A549 (cell line): ENCODE data around the gene PLXND1. TPM values are rescaled to one million over a fixed set of nuclear protein-coding genes. Genes with fewer than 3 reads are reported as not detected.

Experiments used
- ATAC-seq, 2 experiments: fragments of 200-7000 bp in 1 of 2; fragments of >200 bp in 1 of 2; cut with Nextera tagmentation in 1 of 2; cut with Tn5 transposase in 1 of 2; 3 replicates each; pipeline versions ENCODE4 v1.8.0 to v1.9.1; 2018 to 2020; ENCODE audit warnings: mild to moderate bottlenecking in 1 of 2, moderate library complexity in 1 of 2
- CTCF ChIA-PET: fragments of 300-600 bp; sonication (Branson Sonifier 250); formaldehyde crosslinking; extraction: SDS; loops from one replicate; lab custom pipeline; 2021; ENCODE audit warnings: antibody characterized with exemption, inconsistent platforms; lab: Yijun Ruan, JAX
- POLR2A ChIA-PET: fragments of 350-600 bp; formaldehyde crosslinking; extraction: SDS; loops from one replicate; lab custom pipeline; 2021; ENCODE audit warnings: antibody characterized with exemption, inconsistent platforms; lab: Yijun Ruan, JAX
- DNase-seq, 2 experiments: peaks; one replicate each; pipeline versions ENCODE4 v3.0.0 to v3.0.0-alpha.2; 2011 to 2016; ENCODE audit warnings: low read depth in 1 of 2, low spot score in 1 of 2
- FAIRE-seq: peaks from 2 replicates; lab custom pipeline; 2011; peaks lifted over from hg19 to GRCh38; lab: Jason Lieb, UNC
- H3K27ac ChIP-seq, 2 experiments: fragments of >200 bp; sonication (Bioruptor Twin); formaldehyde crosslinking; 3 replicates each; pipeline ENCODE4 v1.5.1; 2016 to 2017
- H3K4me1 ChIP-seq: fragments of >200 bp; sonication (Bioruptor Twin); formaldehyde crosslinking; 3 replicates; pipeline ENCODE4 v1.6.1; 2016
- H3K4me2 ChIP-seq: fragments of >200 bp; sonication (Bioruptor Twin); formaldehyde crosslinking; 3 replicates; pipeline ENCODE4 v1.6.1; 2016
- H3K4me3 ChIP-seq: fragments of >200 bp; sonication (Bioruptor Twin); formaldehyde crosslinking; 3 replicates; pipeline ENCODE4 v1.5.1; 2016
- H3K9me3 ChIP-seq: fragments of >200 bp; sonication (Bioruptor Twin); formaldehyde crosslinking; 3 replicates; pipeline ENCODE4 v1.6.1; 2016
- CHD4 ChIP-seq: fragments of 200-600 bp; sonication (generic); IDR thresholded peaks from 2 replicates; pipeline ENCODE4 v1.6.1; 2016; ENCODE audit warnings: antibody characterized with exemption, mild to moderate bottlenecking, borderline replicate concordance
- FOSB ChIP-seq: fragments of 250-450 bp; sonication (Bioruptor Pico); IDR thresholded peaks from 2 replicates; pipeline ENCODE4 v1.5.0; 2020; ENCODE audit warnings: mild to moderate bottlenecking, moderate library complexity
- FOSL2 ChIP-seq, 2 experiments: fragments of 450-650 bp in 1 of 2; fragments of >200 bp in 1 of 2; sonication (Bioruptor Twin) in 1 of 2; formaldehyde crosslinking; IDR thresholded peaks; 2 replicates each; pipeline versions ENCODE4 v1.5.0 to v1.6.1; 2016 to 2020; ENCODE audit warnings: mild to moderate bottlenecking in 1 of 2, moderate library complexity in 1 of 2
- HES2 ChIP-seq: fragments of >200 bp; sonication (Bioruptor Twin); formaldehyde crosslinking; IDR thresholded peaks from 2 replicates; pipeline ENCODE4 v1.6.1; 2016
- NR3C1 ChIP-seq: fragments of >200 bp; sonication (Bioruptor Twin); formaldehyde crosslinking; IDR thresholded peaks from 3 replicates; pipeline ENCODE4 v1.6.1; 2017
- PHF8 ChIP-seq: fragments of 200-600 bp; sonication (generic); IDR thresholded peaks from 2 replicates; pipeline ENCODE4 v1.6.1; 2016; ENCODE audit warnings: low read depth, mild to moderate bottlenecking, antibody characterized with exemption, moderate library complexity, borderline replicate concordance
- POLR2AphosphoS2 ChIP-seq: conservative IDR thresholded peaks from 2 replicates; pipeline ENCODE4 v1.6.1; 2012; ENCODE audit warnings: low read length, improper control_type of control experiment, inconsistent platforms
- RAD21 ChIP-seq, 2 experiments: fragments of >200 bp in 1 of 2; sonication (Bioruptor Twin) in 1 of 2; formaldehyde crosslinking in 1 of 2; IDR thresholded peaks in 1 of 2; conservative IDR thresholded peaks in 1 of 2; 2 replicates in 1 of 2; 3 replicates in 1 of 2; pipeline ENCODE4 v1.6.1; 2012 to 2018; ENCODE audit warnings: inconsistent platforms in 1 of 2
- RARB ChIP-seq: fragments of 250-450 bp; sonication (Bioruptor Pico); IDR thresholded peaks from 2 replicates; pipeline ENCODE4 v1.8.0; 2021; ENCODE audit warnings: mild to moderate bottlenecking, moderate library complexity
- RNF2 ChIP-seq: fragments of 200-600 bp; sonication (generic); IDR thresholded peaks from 2 replicates; pipeline ENCODE4 v1.6.1; 2016; ENCODE audit warnings: low read depth, mild to moderate bottlenecking, antibody characterized with exemption, moderate library complexity, borderline replicate concordance
- SMC3 ChIP-seq: fragments of >200 bp; sonication (Bioruptor Twin); formaldehyde crosslinking; IDR thresholded peaks from 3 replicates; pipeline ENCODE4 v1.6.1; 2018; ENCODE audit warnings: inconsistent platforms
- SREBF2 ChIP-seq: fragments of 450-650 bp; IDR thresholded peaks from 2 replicates; pipeline ENCODE4 v1.6.1; 2014; ENCODE audit warnings: mild to moderate bottlenecking, moderate library complexity
- TP53 ChIP-seq: fragments of 250-450 bp; sonication (Bioruptor Pico); IDR thresholded peaks from 2 replicates; pipeline ENCODE4 v1.5.0; 2021; ENCODE audit warnings: mild to moderate bottlenecking, moderate library complexity
- WGBS: methylation state at CpG from one replicate; pipeline ENCODE4 v1.1.6; 2017; ENCODE audit errors: missing lambda C conversion rate; 5-methylcytosine and 5-hydroxymethylcytosine counted together
- polyA plus RNA-seq, 4 experiments: library from polyadenylated mRNA; depleted of rRNA in 3 of 4; stranded (reverse); fragments of >200 nt; fragmentation: RNase III in 1 of 4; extraction: RNeasy Plus Mini Kit Qiagen cat#74134 plus additional on column Dnase treatment in 1 of 4; gene quantifications; 2 replicates in 3 of 4; 3 replicates in 1 of 4; pipeline ENCODE4 v1.2.3, GENCODE V29; 2011 to 2017
- TF ChIP-seq, protein P1 (sequence below): IDR thresholded peaks from 2 replicates; pipeline ENCODE4 v1.6.1; 2012

The PLXND1 gene
- polyA plus RNA-seq, 2 of the 4 experiments (the other 2 are of a cell fraction), result 26.8 to 72.6 TPM

- TF ChIP-seq HES2, result no peak
- TF ChIP-seq TP53, result no peak
- no peak for TF ChIP-seq CHD4
- 0 out of 2 replicates have a peak, but pooled peaks have one; percentile 15 for TF ChIP-seq FOSL2 (IDR thresholded peaks at IDR 0.05)
- TF ChIP-seq FOSL2 (CRISPR knock-in tag; IDR thresholded peaks at IDR 0.05), result peak; percentile 57; the same call in 1 of the 2 replicates
- no peak for TF ChIP-seq FOSB (CRISPR knock-in tag)
- no peak for TF ChIP-seq RNF2
- TF ChIP-seq POLR2AphosphoS2, result no peak
- TF ChIP-seq PHF8, result no peak
- no peak for TF ChIP-seq SREBF2
- TF ChIP-seq, all 56 proteins: peak for 4
Measured at GRCh38 chr3:129558772-129559564, 47.5 kb downstream of the PLXND1 start (continued).

DNA sequence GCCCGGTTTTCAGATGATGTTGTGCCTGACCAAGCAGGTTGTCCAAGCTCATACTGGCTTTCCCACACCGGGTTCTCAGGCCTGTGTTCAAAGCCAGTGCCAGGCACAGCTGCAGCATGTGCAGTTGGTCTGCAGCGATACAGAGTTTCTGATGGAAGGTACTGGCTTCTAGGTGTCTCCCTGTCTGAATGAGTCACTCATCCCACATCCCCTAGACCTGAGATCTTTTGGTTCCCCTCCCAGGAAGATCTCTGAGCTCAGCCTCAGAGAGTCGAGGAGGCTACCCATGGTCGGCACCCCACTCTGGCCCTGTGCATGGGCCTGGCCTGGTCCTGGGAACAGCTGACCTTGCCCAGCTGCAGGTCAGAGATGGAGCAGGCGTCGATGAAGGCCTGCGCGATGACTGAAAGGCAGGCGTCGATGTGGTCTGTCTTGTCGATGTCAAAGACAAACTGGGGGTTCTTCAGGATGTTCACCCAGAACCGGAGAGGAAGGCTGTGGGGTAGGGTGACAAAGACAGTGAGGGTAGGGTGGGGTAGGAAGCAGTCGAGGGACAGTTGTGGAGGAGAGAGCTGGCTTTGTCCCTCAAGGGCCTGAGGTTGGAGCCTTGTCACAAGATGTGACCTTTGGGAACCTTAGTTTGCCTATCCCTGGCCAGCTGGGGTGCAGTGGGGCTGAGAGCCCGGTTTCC lies 48.2 kb downstream of the PLXND1 start:
- H3K4me1 ChIP-seq, result peaks cover 43% of the 10 kb centered on the region
- no peaks in the 10 kb centered on the region for H3K9me3 ChIP-seq
- H3K4me3 ChIP-seq, result no peak overlapping the region
- ATAC-seq, result no peak
- ChIA-PET POLR2A (no interaction called here), CTCF (interaction anchor here (0.7 to 2.5 kb wide), 5 partner anchors 9 to 175 kb away, joined by 3 to 8 read pairs (median 3); no protein-coding TSS in a partner anchor)
- peak overlapping the region; percentile 85 to 86 for H3K27ac ChIP-seq
- H3K4me2 ChIP-seq, result peak overlapping the region; percentile 67
- WGBS, result 100% methylated on average over 6 of the region's 15 CpGs
- no peak for TF ChIP-seq RNF2
- no peak for TF ChIP-seq RARB (CRISPR knock-in tag)
- DNase-seq, result no peak
- no peak for FAIRE-seq

DNA sequence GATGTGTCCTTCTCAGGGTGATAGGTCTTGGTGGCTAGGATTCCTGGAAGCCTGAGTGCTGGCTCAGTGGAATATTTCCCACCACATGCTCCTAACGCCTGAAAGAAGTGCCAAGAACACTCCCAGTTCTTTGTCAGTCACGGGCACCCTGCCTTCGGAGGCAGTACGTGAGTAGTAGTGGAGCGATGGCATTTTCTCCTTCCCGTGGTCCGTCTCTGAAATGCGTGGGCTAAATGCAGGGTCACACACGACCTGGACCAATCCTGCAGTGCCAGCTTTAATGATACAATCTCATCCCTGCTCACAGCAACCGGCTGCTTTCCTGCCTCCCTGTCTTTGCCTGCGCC lies 49.0 kb downstream of the PLXND1 start:
- Histone ChIP-seq H3K4me3 (no peak overlapping the region), H3K4me1 (peaks cover 43% of the 10 kb centered on the region), H3K9me3 (no peaks in the 10 kb centered on the region), H3K27ac (peak overlapping the region in 1 of 2 experiments; percentile 85; a peak in 3 of 6 replicates), H3K4me2 (no peak overlapping the region)
- POLR2A ChIA-PET, result no interaction called here
- no peak for ATAC-seq
- DNase-seq, result no peak
- WGBS, result 96% methylated on average over 11 of the region's 11 CpGs
- no peak for TF ChIP-seq RAD21 (conservative IDR thresholded peaks at IDR 0.05 in 1 of 2, IDR thresholded peaks at IDR 0.05 in 1 of 2)
- TF ChIP-seq, protein P1, sequence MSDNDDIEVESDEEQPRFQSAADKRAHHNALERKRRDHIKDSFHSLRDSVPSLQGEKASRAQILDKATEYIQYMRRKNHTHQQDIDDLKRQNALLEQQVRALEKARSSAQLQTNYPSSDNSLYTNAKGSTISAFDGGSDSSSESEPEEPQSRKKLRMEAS, result no peak
- no peak for TF ChIP-seq NR3C1
- no peak for TF ChIP-seq SMC3
- TF ChIP-seq RNF2, result no peak
- no peak for FAIRE-seq
- CTCF ChIA-PET, result interaction anchor here (1.3 to 2.5 kb wide), 2 partner anchors 9 to 67 kb away, joined by 3 to 8 read pairs; no protein-coding TSS in a partner anchor

- Histone ChIP-seq H3K4me3 (no peak overlapping the region), H3K27ac (peak overlapping the region in 1 of 2 experiments; percentile 85; a peak in 3 of 6 replicates)
- 98% methylated on average over 21 of the region's 31 CpGs for WGBS
- POLR2A ChIA-PET, result no interaction called here
- no peak for TF ChIP-seq NR3C1
- TF ChIP-seq CHD4, result no peak
- TF ChIP-seq RNF2, result no peak
- TF ChIP-seq, all 56 proteins: peak for 0
- H3K4me1 ChIP-seq, result peaks cover 43% of the 10 kb centered on the region
- H3K9me3 ChIP-seq, result no peaks in the 10 kb centered on the region
- no peak for FAIRE-seq
- DNase-seq, result no peak
- no peak overlapping the region for H3K4me2 ChIP-seq
- CTCF ChIA-PET, result interaction anchor here (0.9 to 2.5 kb wide), 3 partner anchors 10 to 67 kb away, joined by 3 to 8 read pairs (median 3); no protein-coding TSS in a partner anchor
- no peak for ATAC-seq
Measured at GRCh38 chr3:129556890-129557547, 49.5 kb downstream of the PLXND1 start.
